Tibial nerve (tissue), 4 donors: Measurements from ENCODE around the gene HOATZ. TPM values are rescaled to one million over a fixed set of nuclear protein-coding genes. Genes with fewer than 3 reads are reported as not detected.

Experiments
- DNase-seq, 2 donors: peaks; one replicate each; pipeline ENCODE4 v3.0.0-alpha.2; 2019; ENCODE audit warnings: low spot score in 2 of 2
- H3K27ac ChIP-seq, 4 donors: fragments of 200-600 bp; sonication (generic) in 3 of 4; one replicate each; pipeline ENCODE4 v1.5.1; 2017 to 2019; ENCODE audit warnings: mild to moderate bottlenecking in 1 of 4
- H3K27me3 ChIP-seq, 2 donors: fragments of 200-600 bp; sonication (generic) in 1 of 2; one replicate each; pipeline versions ENCODE4 v1.5.1 to v1.6.0; 2017 to 2019
- H3K36me3 ChIP-seq, 3 donors: fragments of 200-600 bp; sonication (generic); one replicate each; pipeline ENCODE4 v1.5.1; 2018 to 2019
- H3K4me1 ChIP-seq, 4 donors: fragments of 200-600 bp; sonication (generic) in 3 of 4; one replicate each; pipeline ENCODE4 v1.5.1; 2017 to 2019
- H3K4me3 ChIP-seq, 4 donors: fragments of 200-600 bp; sonication (generic) in 3 of 4; one replicate each; pipeline ENCODE4 v1.5.1; 2017 to 2019; ENCODE audit warnings: mild to moderate bottlenecking in 1 of 4, moderate library complexity in 1 of 4
- H3K9me3 ChIP-seq, 4 donors: fragments of 200-600 bp; sonication (generic) in 3 of 4; one replicate each; pipeline ENCODE4 v1.5.1; 2017 to 2019
- CTCF ChIP-seq, 5 experiments: fragments of 200-600 bp in 3 of 5; fragments of 450-650 bp in 2 of 5; sonication (generic) in 3 of 5; IDR thresholded peaks; one replicate each; pipeline ENCODE4 v1.5.1; 2016 to 2019; ENCODE audit warnings: antibody characterized with exemption in 5 of 5, mild to moderate bottlenecking in 3 of 5, moderate library complexity in 2 of 5
- EP300 ChIP-seq, 2 donors: sonication (generic); formaldehyde crosslinking; IDR thresholded peaks; one replicate each; pipeline ENCODE4 v1.6.1; 2017; ENCODE audit warnings: antibody characterized with exemption in 2 of 2, mild to moderate bottlenecking in 1 of 2
- POLR2A ChIP-seq, 2 donors: fragments of 450-650 bp; IDR thresholded peaks; one replicate each; pipeline ENCODE4 v1.6.1; 2017; ENCODE audit warnings: antibody characterized with exemption in 2 of 2, mild to moderate bottlenecking in 2 of 2, moderate library complexity in 2 of 2
- WGBS, 2 donors: methylation state at CpG; one replicate each; pipeline ENCODE4 v1.1.5; 2018; 5-methylcytosine and 5-hydroxymethylcytosine counted together
- total RNA-seq, 4 donors: library from RNA; depleted of rRNA; stranded (reverse); fragments of >200 nt; gene quantifications; one replicate each; pipeline ENCODE4 v1.1.0, GENCODE V29; 2016

Gene HOATZ
- total RNA-seq, 4 donors from 2014 or later, result not detected

DNA sequence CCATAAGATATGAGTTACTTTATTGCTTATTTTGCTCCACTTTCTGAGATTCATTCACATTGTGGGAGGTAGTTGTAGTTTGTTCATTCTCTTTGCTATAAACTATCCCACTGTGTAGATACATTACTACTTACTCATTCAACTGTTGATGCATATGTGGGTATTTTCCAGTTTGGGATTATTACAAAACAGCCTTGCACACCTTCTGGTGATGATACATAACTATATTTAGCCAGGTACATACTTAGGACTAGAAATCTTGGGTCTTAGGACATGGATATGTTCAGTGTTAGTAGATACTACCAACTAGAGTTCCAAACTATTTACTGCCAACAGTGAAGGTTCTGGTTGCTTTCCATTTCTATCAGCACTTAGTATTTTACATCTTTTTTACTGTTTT lies 40.1 kb upstream of the HOATZ start:
- no peak overlapping the region for H3K27ac ChIP-seq
- H3K4me3 ChIP-seq, result no peak overlapping the region
- H3K36me3 ChIP-seq, result no peaks in the 10 kb centered on the region
- H3K9me3 ChIP-seq, result no peaks in the 10 kb centered on the region
- DNase-seq, result no peak
- no peaks in the 10 kb centered on the region for H3K27me3 ChIP-seq
- TF ChIP-seq CTCF (IDR thresholded peaks at IDR 0.05) (no peak), POLR2A (IDR thresholded peaks at IDR 0.05) (no peak), EP300 (IDR thresholded peaks at IDR 0.05) (no peak)
- H3K4me1 ChIP-seq, result no peaks in the 10 kb centered on the region

DNA sequence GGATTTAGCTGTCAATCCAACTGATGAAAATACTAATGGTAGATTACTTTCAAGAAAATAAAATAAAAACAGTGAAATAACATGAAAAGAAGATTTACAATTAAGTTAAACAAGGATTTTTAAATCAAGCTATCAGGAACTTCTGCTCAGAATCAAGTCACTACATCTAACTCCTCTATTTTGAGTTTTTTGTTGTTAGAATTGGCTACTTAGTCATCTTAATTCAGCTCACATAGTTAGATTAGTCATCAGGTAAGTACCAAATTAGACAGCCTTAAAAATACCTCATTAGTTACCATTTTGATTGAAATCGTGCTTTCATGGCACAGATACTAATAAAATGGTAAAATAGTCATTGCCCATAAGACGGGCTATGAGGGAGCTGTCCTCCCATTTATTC lies 38.2 kb upstream of the HOATZ start:
- Histone ChIP-seq H3K27ac (no peak overlapping the region), H3K4me1 (no peaks in the 10 kb centered on the region), H3K36me3 (no peaks in the 10 kb centered on the region), H3K4me3 (no peak overlapping the region), H3K27me3 (no peaks in the 10 kb centered on the region), H3K9me3 (peaks cover 0 to 5% (median 0%) of the 10 kb centered on the region in 4 donors)
- WGBS, 2 donors, result 42 to 46% methylated on average over 2 of the region's 2 CpGs
- TF ChIP-seq CTCF (IDR thresholded peaks at IDR 0.05) (no peak), POLR2A (IDR thresholded peaks at IDR 0.05) (no peak), EP300 (IDR thresholded peaks at IDR 0.05) (no peak)
- DNase-seq, result no peak

DNA sequence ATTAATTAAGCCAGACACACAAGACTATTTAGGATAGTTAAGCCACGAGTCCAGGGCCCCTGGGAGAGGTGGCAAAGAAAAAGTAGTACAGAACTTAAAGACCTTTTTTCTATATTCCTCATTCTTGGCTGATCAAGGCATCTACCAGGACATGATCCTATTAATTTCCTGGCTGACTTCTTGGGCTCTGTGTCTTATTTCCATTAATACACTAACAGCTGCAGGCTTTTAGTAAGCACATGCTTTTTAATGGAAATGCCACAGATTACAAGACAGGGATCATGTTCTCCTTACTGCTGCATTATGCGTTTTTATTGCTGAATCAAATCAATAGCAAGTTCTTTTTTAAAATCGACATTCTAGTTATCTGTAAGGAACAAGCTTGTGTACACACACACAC lies 37.6 kb upstream of the HOATZ start:
- DNase-seq, result no peak
- TF ChIP-seq EP300 (IDR thresholded peaks at IDR 0.05) (no peak), CTCF (IDR thresholded peaks at IDR 0.05) (no peak), POLR2A (IDR thresholded peaks at IDR 0.05) (no peak)
- no peak overlapping the region for H3K4me3 ChIP-seq
- H3K27me3 ChIP-seq, result no peaks in the 10 kb centered on the region
- 67 to 73% methylated on average over 3 of the region's 3 CpGs for WGBS, 2 donors
- H3K36me3 ChIP-seq, result no peaks in the 10 kb centered on the region
- no peaks in the 10 kb centered on the region for H3K4me1 ChIP-seq
- H3K27ac ChIP-seq, result no peak overlapping the region
- peaks cover 0 to 5% (median 0%) of the 10 kb centered on the region in 4 donors for H3K9me3 ChIP-seq

GRCh38 chr11:111477898-111478297 lies 36.7 kb upstream of the HOATZ start:
- no peak overlapping the region for H3K4me3 ChIP-seq
- no peak overlapping the region for H3K27ac ChIP-seq
- DNase-seq, result no peak
- no peaks in the 10 kb centered on the region for H3K27me3 ChIP-seq
- no peak for TF ChIP-seq EP300 (IDR thresholded peaks at IDR 0.05)
- no peak for TF ChIP-seq CTCF (IDR thresholded peaks at IDR 0.05)
- TF ChIP-seq POLR2A (IDR thresholded peaks at IDR 0.05), result no peak
- H3K9me3 ChIP-seq, result peaks cover 0 to 8% (median 4%) of the 10 kb centered on the region in 4 donors
- no peaks in the 10 kb centered on the region for H3K4me1 ChIP-seq
- H3K36me3 ChIP-seq, result no peaks in the 10 kb centered on the region
- WGBS, 2 donors, result 84 to 94% methylated on average over 2 of the region's 2 CpGs

GRCh38 chr11:111479666-111480065 lies 34.9 kb upstream of the HOATZ start:
- DNase-seq, result no peak
- Histone ChIP-seq H3K4me3 (no peak overlapping the region), H3K4me1 (no peaks in the 10 kb centered on the region), H3K27me3 (no peaks in the 10 kb centered on the region), H3K27ac (no peak overlapping the region), H3K9me3 (peaks cover 0 to 26% (median 12%) of the 10 kb centered on the region in 4 donors), H3K36me3 (no peaks in the 10 kb centered on the region)
- no peak for TF ChIP-seq CTCF (IDR thresholded peaks at IDR 0.05)
- TF ChIP-seq EP300 (IDR thresholded peaks at IDR 0.05), result no peak
- TF ChIP-seq POLR2A (IDR thresholded peaks at IDR 0.05), result no peak
- WGBS, 2 donors, result 82 to 91% methylated on average over 1 of the region's 1 CpG
